ENCODE measurements around the gene PPARG.

The PPARG gene

DNA sequence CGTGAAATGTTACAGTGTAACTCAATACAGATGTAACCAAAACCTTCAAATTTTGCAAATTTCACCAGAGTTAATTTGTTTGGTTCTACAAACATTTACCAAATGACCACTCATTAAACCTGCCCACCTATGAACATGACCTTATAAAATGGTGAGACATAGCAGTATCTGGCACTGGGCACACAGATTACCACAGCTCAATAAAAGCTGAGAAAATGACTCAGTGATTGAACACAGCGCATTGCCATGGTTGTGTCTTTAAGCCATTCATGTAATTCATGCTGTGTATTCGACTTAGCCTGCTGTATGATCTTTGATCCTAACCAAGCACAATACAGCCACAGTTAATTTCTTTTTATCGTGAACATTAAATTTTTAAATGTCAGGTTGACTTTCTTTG, 11.3 kb downstream of the PPARG start:
- no peaks in the 10 kb centered on the region for H3K9me3 ChIP-seq (ENCODE audit: low read length)
- no peaks in the 10 kb centered on the region for H3K36me3 ChIP-seq (ENCODE audit: insufficient read depth, low read length)
- no peaks in the 10 kb centered on the region for H3K9me2 ChIP-seq (ENCODE audit: low read depth, low read length)
- H3K4me2 ChIP-seq (ENCODE audit: low read length) = no peak overlapping the region
- no peaks in the 10 kb centered on the region for H3F3A ChIP-seq (ENCODE audit: insufficient read depth, low read length)
- H4K20me1 ChIP-seq (ENCODE audit: insufficient read depth, low read length) = no peaks in the 10 kb centered on the region
- TF ChIP-seq, protein P1, sequence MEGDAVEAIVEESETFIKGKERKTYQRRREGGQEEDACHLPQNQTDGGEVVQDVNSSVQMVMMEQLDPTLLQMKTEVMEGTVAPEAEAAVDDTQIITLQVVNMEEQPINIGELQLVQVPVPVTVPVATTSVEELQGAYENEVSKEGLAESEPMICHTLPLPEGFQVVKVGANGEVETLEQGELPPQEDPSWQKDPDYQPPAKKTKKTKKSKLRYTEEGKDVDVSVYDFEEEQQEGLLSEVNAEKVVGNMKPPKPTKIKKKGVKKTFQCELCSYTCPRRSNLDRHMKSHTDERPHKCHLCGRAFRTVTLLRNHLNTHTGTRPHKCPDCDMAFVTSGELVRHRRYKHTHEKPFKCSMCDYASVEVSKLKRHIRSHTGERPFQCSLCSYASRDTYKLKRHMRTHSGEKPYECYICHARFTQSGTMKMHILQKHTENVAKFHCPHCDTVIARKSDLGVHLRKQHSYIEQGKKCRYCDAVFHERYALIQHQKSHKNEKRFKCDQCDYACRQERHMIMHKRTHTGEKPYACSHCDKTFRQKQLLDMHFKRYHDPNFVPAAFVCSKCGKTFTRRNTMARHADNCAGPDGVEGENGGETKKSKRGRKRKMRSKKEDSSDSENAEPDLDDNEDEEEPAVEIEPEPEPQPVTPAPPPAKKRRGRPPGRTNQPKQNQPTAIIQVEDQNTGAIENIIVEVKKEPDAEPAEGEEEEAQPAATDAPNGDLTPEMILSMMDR (IDR thresholded peaks at IDR 0.05; ENCODE audit: low read length) = no peak
- TF ChIP-seq EZH2 (IDR thresholded peaks at IDR 0.05; ENCODE audit: borderline replicate concordance, low read length) = no peak
- H3K9ac ChIP-seq (ENCODE audit: low read length) = no peak overlapping the region
- H3K27me3 ChIP-seq (ENCODE audit: insufficient read depth, low read length) = no peaks in the 10 kb centered on the region
- no peak overlapping the region for H3K4me3 ChIP-seq (ENCODE audit: low read depth, low read length, poor library complexity, severe bottlenecking)
- H3K4me1 ChIP-seq (ENCODE audit: insufficient read depth, low read length, severe bottlenecking) = no peaks in the 10 kb centered on the region
- H3K27ac ChIP-seq (ENCODE audit: low read depth, low read length, poor library complexity, severe bottlenecking) = no peak overlapping the region
- H2AFZ ChIP-seq (ENCODE audit: low read length) = no peak overlapping the region
- no peaks in the 10 kb centered on the region for H3K79me2 ChIP-seq (ENCODE audit: insufficient read depth, low read length)

DNA sequence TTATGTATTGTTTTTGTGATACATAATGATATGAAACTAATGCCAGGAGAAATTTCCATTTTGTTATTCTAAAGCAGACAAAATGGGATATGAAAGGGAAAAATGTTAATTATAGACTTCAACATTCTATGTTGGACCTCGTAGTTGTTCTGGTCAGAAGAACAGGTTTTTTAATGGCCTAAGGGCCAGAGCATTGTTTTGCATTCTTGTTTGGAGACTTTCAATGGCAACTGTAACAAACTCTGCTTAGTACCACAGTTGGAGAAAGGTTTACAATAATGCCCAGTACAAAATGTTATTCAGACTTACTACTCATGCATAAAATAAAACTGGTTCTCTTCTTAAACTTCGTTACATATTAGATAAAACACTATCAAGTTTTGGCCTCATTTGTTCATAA, 12.2 kb downstream of the PPARG start:
- no peaks in the 10 kb centered on the region for H3K27me3 ChIP-seq (ENCODE audit: insufficient read depth, low read length)
- no peaks in the 10 kb centered on the region for H3K9me3 ChIP-seq (ENCODE audit: low read length)
- no peak for TF ChIP-seq EZH2 (IDR thresholded peaks at IDR 0.05; ENCODE audit: borderline replicate concordance, low read length)
- TF ChIP-seq, protein P1 (IDR thresholded peaks at IDR 0.05; ENCODE audit: low read length) = no peak
- no peak overlapping the region for H3K27ac ChIP-seq (ENCODE audit: low read depth, low read length, poor library complexity, severe bottlenecking)
- no peak overlapping the region for H3K9ac ChIP-seq (ENCODE audit: low read length)
- H2AFZ ChIP-seq (ENCODE audit: low read length) = no peak overlapping the region
- no peaks in the 10 kb centered on the region for H3F3A ChIP-seq (ENCODE audit: insufficient read depth, low read length)
- H3K4me2 ChIP-seq (ENCODE audit: low read length) = no peak overlapping the region
- no peaks in the 10 kb centered on the region for H3K36me3 ChIP-seq (ENCODE audit: insufficient read depth, low read length)
- H3K4me1 ChIP-seq (ENCODE audit: insufficient read depth, low read length, severe bottlenecking) = no peaks in the 10 kb centered on the region
- H3K9me2 ChIP-seq (ENCODE audit: low read depth, low read length) = no peaks in the 10 kb centered on the region
- H3K79me2 ChIP-seq (ENCODE audit: insufficient read depth, low read length) = no peaks in the 10 kb centered on the region
- H3K4me3 ChIP-seq (ENCODE audit: low read depth, low read length, poor library complexity, severe bottlenecking) = no peak overlapping the region
- H4K20me1 ChIP-seq (ENCODE audit: insufficient read depth, low read length) = no peaks in the 10 kb centered on the region

DNA sequence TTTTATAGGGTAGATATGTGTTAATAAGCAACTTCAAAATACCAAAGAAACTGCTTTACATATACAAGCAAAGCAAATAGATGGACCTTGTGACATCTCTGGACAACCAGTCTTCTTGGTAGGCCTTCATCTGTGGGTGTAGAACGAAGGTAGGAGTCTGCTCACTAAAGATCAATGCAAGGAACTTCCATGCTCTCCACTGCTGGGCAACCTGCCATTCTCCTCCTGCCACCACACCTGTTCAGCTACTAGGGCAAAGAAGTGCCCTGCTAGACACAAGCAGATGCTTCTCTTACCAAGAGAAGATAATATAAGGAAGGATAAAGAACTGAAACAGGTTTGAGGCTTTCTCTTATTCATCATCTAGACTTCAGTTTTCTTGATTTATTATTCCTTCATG, 12.6 kb downstream of the PPARG start:
- TF ChIP-seq, protein P1 (IDR thresholded peaks at IDR 0.05; ENCODE audit: low read length) = no peak
- no peak for TF ChIP-seq EZH2 (IDR thresholded peaks at IDR 0.05; ENCODE audit: borderline replicate concordance, low read length)
- H3K27ac ChIP-seq (ENCODE audit: low read depth, low read length, poor library complexity, severe bottlenecking) = no peak overlapping the region
- no peak overlapping the region for H3K4me2 ChIP-seq (ENCODE audit: low read length)
- no peaks in the 10 kb centered on the region for H3K9me3 ChIP-seq (ENCODE audit: low read length)
- no peak overlapping the region for H3K4me3 ChIP-seq (ENCODE audit: low read depth, low read length, poor library complexity, severe bottlenecking)
- H3K9ac ChIP-seq (ENCODE audit: low read length) = no peak overlapping the region
- H3K79me2 ChIP-seq (ENCODE audit: insufficient read depth, low read length) = no peaks in the 10 kb centered on the region
- H3K36me3 ChIP-seq (ENCODE audit: insufficient read depth, low read length) = no peaks in the 10 kb centered on the region
- no peaks in the 10 kb centered on the region for H3F3A ChIP-seq (ENCODE audit: insufficient read depth, low read length)
- no peaks in the 10 kb centered on the region for H3K27me3 ChIP-seq (ENCODE audit: insufficient read depth, low read length)
- H4K20me1 ChIP-seq (ENCODE audit: insufficient read depth, low read length) = no peaks in the 10 kb centered on the region
- no peaks in the 10 kb centered on the region for H3K4me1 ChIP-seq (ENCODE audit: insufficient read depth, low read length, severe bottlenecking)
- H2AFZ ChIP-seq (ENCODE audit: low read length) = no peak overlapping the region
- H3K9me2 ChIP-seq (ENCODE audit: low read depth, low read length) = no peaks in the 10 kb centered on the region
